Smooth muscle cell (in vitro differentiated cells): ENCODE results near the gene KPNA5. TPM values are rescaled to one million over a fixed set of nuclear protein-coding genes. Genes with fewer than 3 reads are reported as not detected.
"Not testable (repeated sequence)": the region's sequence is repeated elsewhere in the genome, so short reads cannot be mapped to it uniquely, and the experiment has no call there.

Experiments
- DNase-seq: peaks from one replicate; lab custom pipeline; 2025; ENCODE audit not compliant: unreplicated experiment; lab: John Stamatoyannopoulos, UW
- H2AFZ ChIP-seq: fragments of 200-600 bp; sonication (generic); 2 replicates; pipeline ENCODE4 v1.6.0; 2016; ENCODE audit warnings: antibody characterized with exemption, low read depth, mild to moderate bottlenecking
- H3F3A ChIP-seq: fragments of 200-600 bp; sonication (generic); 2 replicates; pipeline ENCODE4 v1.6.0; 2017; ENCODE audit warnings: antibody characterized with exemption, low read depth
- H3K27ac ChIP-seq: fragments of 200-600 bp; sonication (generic); 2 replicates; pipeline ENCODE4 v1.5.1; 2016; ENCODE audit warnings: low read depth, mild to moderate bottlenecking
- H3K27me3 ChIP-seq: fragments of 200-600 bp; sonication (generic); 2 replicates; pipeline ENCODE4 v1.6.1; 2016; ENCODE audit warnings: low read depth, mild to moderate bottlenecking
- H3K36me3 ChIP-seq: fragments of 200-600 bp; sonication (generic); 2 replicates; pipeline ENCODE4 v1.5.1; 2016; ENCODE audit warnings: low read depth
- H3K4me1 ChIP-seq: fragments of 200-600 bp; sonication (generic); 2 replicates; pipeline ENCODE4 v1.5.1; 2016; ENCODE audit warnings: low read depth
- H3K4me2 ChIP-seq: fragments of 200-600 bp; sonication (generic); 2 replicates; pipeline ENCODE4 v1.6.0; 2016; ENCODE audit warnings: mild to moderate bottlenecking
- H3K4me3 ChIP-seq: fragments of 200-600 bp; sonication (generic); 2 replicates; pipeline ENCODE4 v1.5.1; 2016; ENCODE audit warnings: mild to moderate bottlenecking
- H3K79me2 ChIP-seq: fragments of 200-600 bp; sonication (generic); 2 replicates; pipeline ENCODE4 v1.6.0; 2016; ENCODE audit warnings: low read depth, mild to moderate bottlenecking
- H3K9ac ChIP-seq: fragments of 200-600 bp; sonication (generic); 2 replicates; pipeline ENCODE4 v1.6.0; 2016; ENCODE audit warnings: low read depth
- H3K9me3 ChIP-seq: fragments of 200-600 bp; sonication (generic); replicated peaks from 2 replicates; pipeline ENCODE4 v1.5.1; 2016; ENCODE audit warnings: low read depth
- H4K20me1 ChIP-seq: fragments of 200-600 bp; sonication (generic); 2 replicates; pipeline ENCODE4 v1.6.0; 2016; ENCODE audit warnings: low read depth
- WGBS: methylation state at CpG from one replicate; pipeline ENCODE4 v1.1.7; 2016; ENCODE audit warnings: low lambda C conversion rate; 5-methylcytosine and 5-hydroxymethylcytosine counted together
- polyA plus RNA-seq: library from polyadenylated mRNA; unstranded; fragments of >200 nt; fragmentation: Nextera tagmentation; extraction: Ambion mirVana; gene quantifications from 2 replicates; pipeline ENCODE4 v1.2.1, GENCODE V29; 2016
- total RNA-seq: library from RNA; depleted of rRNA; stranded (reverse); fragments of >200 nt; gene quantifications from 2 replicates; pipeline ENCODE4 v1.2.3, GENCODE V29; 2014
- TF ChIP-seq, protein P1 (sequence below): fragments of 200-600 bp; sonication (generic); IDR thresholded peaks from 2 replicates; pipeline ENCODE4 v1.5.1; 2017; ENCODE audit warnings: borderline replicate concordance, mild to moderate bottlenecking, antibody characterized with exemption; ENCODE audit not compliant: insufficient read depth, poor library complexity, severe bottlenecking

KPNA5 gene
- total and polyA plus RNA-seq, 2 experiments from 2014 or later, result 1.6 to 15.5 TPM

DNA sequence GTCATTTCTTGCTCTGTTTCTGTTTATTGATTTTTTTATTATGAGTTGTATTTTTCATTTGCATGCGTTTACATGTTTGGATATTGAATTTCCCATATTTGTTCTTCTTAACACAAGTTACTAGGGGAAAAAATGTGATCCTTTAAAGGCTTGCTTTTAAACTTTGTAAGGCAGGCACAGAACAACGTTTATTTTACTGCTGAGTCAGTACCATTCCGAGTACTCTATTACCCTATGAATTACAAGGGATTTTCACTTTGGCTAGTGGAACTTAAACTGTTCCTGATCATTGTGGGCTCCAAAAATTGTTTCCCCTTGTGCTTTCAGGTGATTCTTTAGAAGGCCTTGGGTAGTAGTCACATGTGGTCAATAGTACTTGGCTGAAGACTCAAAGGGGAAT lies 56.0 kb downstream of the KPNA5 start:
- H3F3A ChIP-seq, result no peaks in the 10 kb centered on the region
- H3K4me3 ChIP-seq, result no peak overlapping the region
- H3K36me3 ChIP-seq, result peaks cover 5% of the 10 kb centered on the region
- H4K20me1 ChIP-seq, result no peaks in the 10 kb centered on the region
- no peak for DNase-seq
- no peaks in the 10 kb centered on the region for H3K79me2 ChIP-seq
- H3K9ac ChIP-seq, result no peak overlapping the region
- H3K27me3 ChIP-seq, result no peaks in the 10 kb centered on the region
- WGBS, result 93% methylated on average over 3 of the region's 3 CpGs
- no peak overlapping the region for H3K4me2 ChIP-seq
- no peak overlapping the region for H2AFZ ChIP-seq
- H3K9me3 ChIP-seq, result no peaks in the 10 kb centered on the region
- no peaks in the 10 kb centered on the region for H3K4me1 ChIP-seq
- TF ChIP-seq, protein P1, sequence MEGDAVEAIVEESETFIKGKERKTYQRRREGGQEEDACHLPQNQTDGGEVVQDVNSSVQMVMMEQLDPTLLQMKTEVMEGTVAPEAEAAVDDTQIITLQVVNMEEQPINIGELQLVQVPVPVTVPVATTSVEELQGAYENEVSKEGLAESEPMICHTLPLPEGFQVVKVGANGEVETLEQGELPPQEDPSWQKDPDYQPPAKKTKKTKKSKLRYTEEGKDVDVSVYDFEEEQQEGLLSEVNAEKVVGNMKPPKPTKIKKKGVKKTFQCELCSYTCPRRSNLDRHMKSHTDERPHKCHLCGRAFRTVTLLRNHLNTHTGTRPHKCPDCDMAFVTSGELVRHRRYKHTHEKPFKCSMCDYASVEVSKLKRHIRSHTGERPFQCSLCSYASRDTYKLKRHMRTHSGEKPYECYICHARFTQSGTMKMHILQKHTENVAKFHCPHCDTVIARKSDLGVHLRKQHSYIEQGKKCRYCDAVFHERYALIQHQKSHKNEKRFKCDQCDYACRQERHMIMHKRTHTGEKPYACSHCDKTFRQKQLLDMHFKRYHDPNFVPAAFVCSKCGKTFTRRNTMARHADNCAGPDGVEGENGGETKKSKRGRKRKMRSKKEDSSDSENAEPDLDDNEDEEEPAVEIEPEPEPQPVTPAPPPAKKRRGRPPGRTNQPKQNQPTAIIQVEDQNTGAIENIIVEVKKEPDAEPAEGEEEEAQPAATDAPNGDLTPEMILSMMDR, result no peak
- no peak overlapping the region for H3K27ac ChIP-seq

DNA sequence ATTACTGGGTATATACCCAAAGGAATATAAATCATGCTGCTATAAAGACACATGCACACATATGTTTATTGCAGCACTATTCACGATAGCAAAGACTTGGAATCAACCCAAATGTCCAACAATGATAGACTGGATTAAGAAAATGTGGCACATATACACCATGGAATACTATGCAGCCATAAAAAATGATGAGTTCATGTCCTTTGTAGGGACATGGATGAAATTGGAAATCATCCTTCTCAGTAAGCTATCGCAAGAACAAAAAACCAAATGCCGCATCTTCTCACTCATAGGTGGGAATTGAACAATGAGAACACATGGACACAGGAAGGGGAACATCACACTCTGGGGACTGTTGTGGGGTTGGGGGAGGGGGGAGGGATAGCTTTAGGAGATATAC lies 59.5 kb downstream of the KPNA5 start:
- not testable (repeated sequence) for H2AFZ ChIP-seq, H3K9ac ChIP-seq, H4K20me1 ChIP-seq, H3K79me2 ChIP-seq, H3F3A ChIP-seq, H3K4me2 ChIP-seq, DNase-seq, H3K4me3 ChIP-seq, H3K36me3 ChIP-seq, H3K27ac ChIP-seq, H3K27me3 ChIP-seq, H3K9me3 ChIP-seq, H3K4me1 ChIP-seq
- WGBS, result 98% methylated on average over 3 of the region's 3 CpGs

DNA sequence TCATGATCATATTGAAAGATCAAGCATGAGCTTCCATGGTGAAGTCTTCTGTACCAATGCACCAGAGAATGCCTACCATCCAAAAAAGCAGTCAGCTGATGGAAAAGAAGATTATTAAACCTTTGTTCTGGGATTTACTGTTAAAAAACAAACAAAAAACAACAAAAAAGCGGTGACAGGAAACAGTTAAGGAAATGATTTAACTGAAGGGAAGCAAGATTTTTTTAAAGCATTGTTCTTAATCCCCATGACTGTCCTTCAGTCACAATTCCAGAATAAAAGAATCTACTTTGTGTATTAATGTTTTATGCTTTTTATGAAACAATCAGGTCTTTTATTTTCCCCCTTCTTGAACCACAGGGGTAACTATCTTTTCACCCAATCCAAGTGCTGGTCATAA lies 60.6 kb downstream of the KPNA5 start:
- H3K36me3 ChIP-seq, result no peaks in the 10 kb centered on the region
- no peaks in the 10 kb centered on the region for H3K27me3 ChIP-seq
- WGBS, result 91% methylated on average over 1 of the region's 1 CpG
- TF ChIP-seq, protein P1, result no peak
- no peak overlapping the region for H3K27ac ChIP-seq
- H3K4me1 ChIP-seq, result no peaks in the 10 kb centered on the region
- no peaks in the 10 kb centered on the region for H3K79me2 ChIP-seq
- no peaks in the 10 kb centered on the region for H3K9me3 ChIP-seq
- H4K20me1 ChIP-seq, result no peaks in the 10 kb centered on the region
- no peak for DNase-seq
- no peaks in the 10 kb centered on the region for H3F3A ChIP-seq
- no peak overlapping the region for H3K4me3 ChIP-seq
- no peak overlapping the region for H3K4me2 ChIP-seq
- H3K9ac ChIP-seq, result no peak overlapping the region
- H2AFZ ChIP-seq, result no peak overlapping the region

DNA sequence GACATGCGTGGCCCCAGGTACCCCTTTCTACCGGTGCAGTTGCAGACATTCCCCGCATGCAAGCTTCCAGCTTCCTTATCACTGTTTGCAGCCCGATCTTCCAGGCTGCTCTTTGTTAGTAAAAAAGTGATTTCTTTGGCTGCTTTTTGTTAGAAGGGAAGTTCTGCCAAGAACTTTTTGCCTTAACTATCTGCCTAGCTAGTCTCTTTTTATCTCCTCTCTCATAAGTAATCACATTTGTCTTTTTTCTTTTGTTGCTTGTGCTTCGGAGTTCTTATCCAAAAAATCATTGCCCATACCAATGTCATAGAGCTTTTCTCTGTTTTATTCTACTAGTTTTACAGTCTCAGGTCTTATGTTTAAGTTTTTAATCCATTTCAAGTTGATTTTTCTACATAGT lies 64.2 kb downstream of the KPNA5 start:
- Histone ChIP-seq H3K9ac (no peak overlapping the region), H4K20me1 (no peaks in the 10 kb centered on the region), H3K4me3 (no peak overlapping the region), H3K27me3 (no peaks in the 10 kb centered on the region), H3K9me3 (no peaks in the 10 kb centered on the region), H2AFZ (no peak overlapping the region), H3K79me2 (no peaks in the 10 kb centered on the region), H3K36me3 (no peaks in the 10 kb centered on the region), H3K4me1 (no peaks in the 10 kb centered on the region), H3F3A (no peaks in the 10 kb centered on the region), H3K4me2 (no peak overlapping the region), H3K27ac (no peak overlapping the region)
- TF ChIP-seq, protein P1, result no peak
- 75% methylated on average over 5 of the region's 5 CpGs for WGBS
- DNase-seq, result no peak
